Activated T-helper 1 cell treated with anti-CD3 and anti-CD28 coated beads, Interleukin-12 subunit alpha, Interleukin-12 subunit beta, Interleukin-2, Interleukin-4 antibody, amounts not matched to agents 30 ng/mL and 10 ng/mL and 1 ng/mL, durations not matched to agents 14 hours and 24 hours and 36 hours (primary cell): Measurements from ENCODE around the gene ALG8. TPM values are rescaled to one million over a fixed set of nuclear protein-coding genes. Genes with fewer than 3 reads are reported as not detected.

Source experiments
- DNase-seq: peaks from one replicate; pipeline ENCODE4 v3.0.0; 2021; ENCODE audit warnings: low spot score
- H3K27ac Mint-ChIP-seq: one replicate; pipeline ENCODE4 v1.8.0; 2021; ENCODE audit warnings: mild to moderate bottlenecking, mixed read lengths
- H3K27me3 Mint-ChIP-seq: one replicate; pipeline ENCODE4 v1.8.0; 2022; ENCODE audit warnings: mild to moderate bottlenecking, moderate library complexity, mixed read lengths; ENCODE audit not compliant: insufficient read depth
- H3K36me3 Mint-ChIP-seq: one replicate; pipeline ENCODE4 v1.8.0; 2021; ENCODE audit warnings: low read depth, mixed read lengths
- H3K4me1 Mint-ChIP-seq: one replicate; pipeline ENCODE4 v1.8.0; 2021; ENCODE audit warnings: low read depth, mixed read lengths
- H3K4me3 Mint-ChIP-seq: one replicate; pipeline ENCODE4 v1.8.0; 2021; ENCODE audit warnings: mild to moderate bottlenecking, moderate library complexity, mixed read lengths
- H3K9me3 Mint-ChIP-seq: one replicate; pipeline ENCODE4 v1.8.0; 2021; ENCODE audit warnings: mixed read lengths
- intact Hi-C: fragments of 100-400 bp; cut with micrococcal nuclease; formaldehyde crosslinking; loops from one replicate; pipeline ENCODE4 v1.15.1; 2024
- total RNA-seq: library from RNA; stranded (reverse); gene quantifications from 2 replicates; pipeline ENCODE4 v1.2.3, GENCODE V29; 2022

Gene ALG8
- total RNA-seq, 1 donor from 2014 or later: 57.9 TPM

DNA sequence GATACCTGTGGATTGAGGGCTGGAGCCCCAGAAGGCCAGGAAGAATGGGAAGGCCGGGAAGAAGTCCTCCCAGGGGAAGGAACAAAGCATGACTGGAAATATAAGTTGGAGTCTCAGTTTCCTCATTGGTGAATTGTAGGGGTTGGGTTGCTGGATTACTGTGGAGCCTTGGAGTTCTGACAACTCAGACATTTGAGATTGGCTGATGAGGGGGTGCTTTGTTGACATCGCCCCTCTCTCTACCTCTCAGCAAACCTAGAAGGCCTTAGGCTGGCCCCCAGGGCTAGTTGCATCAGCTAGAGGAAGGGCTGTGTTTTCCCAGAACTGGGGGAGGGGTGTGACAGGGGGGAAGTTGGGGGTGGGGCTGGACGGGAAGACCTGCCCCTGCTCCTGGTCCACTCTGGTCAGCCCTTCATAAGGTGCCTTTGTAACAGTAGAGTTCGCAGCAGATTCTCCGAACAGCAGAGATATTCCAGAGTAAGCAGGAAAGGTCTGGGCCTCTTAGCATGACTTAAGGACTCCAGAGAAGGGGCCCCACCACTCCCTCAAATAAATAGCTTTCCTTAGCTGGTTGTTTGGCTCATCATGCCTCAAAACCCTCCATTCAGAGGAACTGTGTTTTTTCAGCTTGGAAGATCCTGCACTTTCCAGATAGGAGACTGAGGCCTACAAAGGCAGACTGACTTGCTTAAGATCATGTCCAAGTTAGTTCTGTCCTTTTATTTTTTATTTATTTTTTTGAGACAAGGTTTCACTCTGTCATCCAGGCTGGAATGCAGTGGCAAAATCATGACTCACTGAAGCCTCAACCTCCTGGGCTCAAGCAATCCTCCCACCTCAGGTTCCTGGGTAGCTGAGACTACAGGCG lies 88.2 kb downstream of the ALG8 start:
- DNase-seq: no peak
- H3K27me3 Mint-ChIP-seq: no peaks in the 10 kb centered on the region
- peaks cover 10% of the 10 kb centered on the region for H3K4me1 Mint-ChIP-seq
- intact Hi-C loops: no loop called here
- no peak overlapping the region for H3K4me3 Mint-ChIP-seq
- H3K36me3 Mint-ChIP-seq: no peaks in the 10 kb centered on the region
- H3K9me3 Mint-ChIP-seq: no peaks in the 10 kb centered on the region
- peak overlapping the region; percentile 68 for H3K27ac Mint-ChIP-seq

Other genes with a start within 250 kb of the ALG8 start
- 58.2 and 63.6 TPM in 2 replicates for gene INTS4, start 145.0 kb downstream of the ALG8 start, total RNA-seq
- 0.16 and 0.49 TPM in 2 replicates for gene KCTD14, start 116.3 kb downstream of the ALG8 start, total RNA-seq
- not detected in 2 replicates for gene THRSP, start 75.8 kb downstream of the ALG8 start, total RNA-seq
- gene NDUFC2, start 59.8 kb downstream of the ALG8 start, total RNA-seq: 208 and 220 TPM in 2 replicates
- 10.7 and 12.0 TPM in 2 replicates for gene KCTD21, start 49.0 kb upstream of the ALG8 start, total RNA-seq
- 11.8 and 14.0 TPM in 2 replicates for gene USP35, start 49.3 kb upstream of the ALG8 start, total RNA-seq